Neural cell (in vitro differentiated cells): ENCODE results near the gene FAM163B. TPM values are rescaled to one million over a fixed set of nuclear protein-coding genes. Genes with fewer than 3 reads are reported as not detected.

Experiments
- H2AFZ ChIP-seq: fragments of 200-600, 300-800 bp; sonication (generic), shearing (Covaris generic); 2 replicates; pipeline ENCODE4 v1.6.0; 2014; ENCODE audit warnings: low read depth, mild to moderate bottlenecking, antibody characterized with exemption, low read length, moderate library complexity
- H3F3A ChIP-seq: fragments of 200-600 bp; shearing (Covaris generic); 2 replicates; pipeline ENCODE4 v1.6.1; 2016; ENCODE audit warnings: mild to moderate bottlenecking, moderate library complexity, mixed read lengths, antibody characterized with exemption, low read length; ENCODE audit not compliant: insufficient read depth, poor library complexity, severe bottlenecking
- H3K27ac ChIP-seq: fragments of 200-600, 300-800 bp; sonication (generic), shearing (Covaris generic); 2 replicates; pipeline ENCODE4 v1.5.1; 2014; ENCODE audit warnings: mild to moderate bottlenecking, low read length, moderate library complexity
- H3K27me3 ChIP-seq: fragments of 300-800, 200-600 bp; sonication (generic), shearing (Covaris generic); 2 replicates; pipeline ENCODE4 v1.6.0; 2014; ENCODE audit warnings: mild to moderate bottlenecking, low read depth, low read length, moderate library complexity; ENCODE audit not compliant: insufficient read depth
- H3K36me3 ChIP-seq: fragments of 300-800, 200-600 bp; sonication (generic), shearing (Covaris generic); 2 replicates; pipeline ENCODE4 v1.5.1; 2014; ENCODE audit warnings: mild to moderate bottlenecking, antibody characterized with exemption, low read length, moderate library complexity; ENCODE audit not compliant: insufficient read depth
- H3K4me2 ChIP-seq: fragments of 300-800, 200-600 bp; sonication (generic), shearing (Covaris generic); 2 replicates; pipeline ENCODE4 v1.6.0; 2014; ENCODE audit warnings: mild to moderate bottlenecking, low read length
- H3K4me3 ChIP-seq: fragments of 300-800, 200-600 bp; sonication (generic), shearing (Covaris generic); 2 replicates; pipeline ENCODE4 v1.5.1; 2014; ENCODE audit warnings: mild to moderate bottlenecking, low read length, moderate library complexity
- H3K79me2 ChIP-seq: fragments of 200-600 bp; shearing (Covaris generic); replicated peaks from 2 replicates; pipeline ENCODE4 v1.6.0; 2014; ENCODE audit warnings: mild to moderate bottlenecking, low read length, moderate library complexity; ENCODE audit not compliant: insufficient read depth
- H3K9ac ChIP-seq: fragments of 300-800, 200-600 bp; sonication (generic), shearing (Covaris generic); 2 replicates; pipeline ENCODE4 v1.6.1; 2016; ENCODE audit warnings: mild to moderate bottlenecking, low read length, mixed read lengths
- H3K9me2 ChIP-seq: fragments of 200-600 bp; shearing (Covaris generic); 2 replicates; pipeline ENCODE4 v1.6.1; 2016; ENCODE audit warnings: mild to moderate bottlenecking, low read length, mixed read lengths; ENCODE audit not compliant: insufficient read depth
- H3K9me3 ChIP-seq: fragments of 200-600, 300-800 bp; sonication (generic), shearing (Covaris generic); 2 replicates; pipeline ENCODE4 v1.6.1; 2016; ENCODE audit warnings: mild to moderate bottlenecking, mixed run types, low read length, moderate library complexity, mixed read lengths
- H4K20me1 ChIP-seq: fragments of 200-600 bp; shearing (Covaris generic); 2 replicates; pipeline ENCODE4 v1.6.1; 2016; ENCODE audit warnings: mild to moderate bottlenecking, mixed run types; ENCODE audit not compliant: insufficient read depth
- CTCF ChIP-seq: fragments of 450-650 bp; IDR thresholded peaks from 2 replicates; pipeline ENCODE4 v1.5.1; 2014; ENCODE audit warnings: antibody characterized with exemption, mild to moderate bottlenecking, moderate library complexity; ENCODE audit not compliant: poor library complexity, severe bottlenecking
- EP300 ChIP-seq: fragments of 450-650 bp; conservative IDR thresholded peaks from 2 replicates; pipeline ENCODE4 v1.6.1; 2014; ENCODE audit warnings: antibody characterized with exemption, mild to moderate bottlenecking, moderate library complexity; ENCODE audit not compliant: poor library complexity, severe bottlenecking
- EZH2 ChIP-seq: fragments of 200-600, 300-800 bp; shearing (Covaris generic), sonication (generic); IDR thresholded peaks from 2 replicates; pipeline ENCODE4 v1.6.1; 2014; ENCODE audit warnings: antibody characterized with exemption, low read length, borderline replicate concordance, mild to moderate bottlenecking; ENCODE audit not compliant: insufficient read depth, poor library complexity, severe bottlenecking
- MXI1 ChIP-seq: fragments of 450-650 bp; conservative IDR thresholded peaks from 2 replicates; pipeline ENCODE4 v1.6.1; 2014; ENCODE audit warnings: antibody characterized with exemption, mild to moderate bottlenecking; ENCODE audit not compliant: poor library complexity, severe bottlenecking
- POLR2AphosphoS5 ChIP-seq: IDR thresholded peaks from 2 replicates; pipeline ENCODE4 v1.6.1; 2012
- RAD21 ChIP-seq: fragments of 450-650 bp; conservative IDR thresholded peaks from 2 replicates; pipeline ENCODE4 v1.6.1; 2014; ENCODE audit warnings: antibody characterized with exemption, mild to moderate bottlenecking, moderate library complexity
- REST ChIP-seq: IDR thresholded peaks from 2 replicates; pipeline ENCODE4 v1.6.1; 2012; ENCODE audit warnings: borderline replicate concordance
- SMC3 ChIP-seq: fragments of 450-650 bp; conservative IDR thresholded peaks from 2 replicates; pipeline ENCODE4 v1.6.1; 2014; ENCODE audit warnings: antibody characterized with exemption, mild to moderate bottlenecking, moderate library complexity; ENCODE audit not compliant: poor library complexity
- TAF1 ChIP-seq: IDR thresholded peaks from 2 replicates; pipeline ENCODE4 v1.6.1; 2012; ENCODE audit warnings: low read depth
- polyA plus RNA-seq: library from polyadenylated mRNA; depleted of rRNA; stranded (reverse); fragments of >200 nt; gene quantifications from 2 replicates; pipeline ENCODE4 v1.2.3, GENCODE V29; 2014

The FAM163B gene
- polyA plus RNA-seq, 1 donor from 2014 or later, result 1.5 TPM

- Histone ChIP-seq H3K4me2 (no peak overlapping the region), H3K9me3 (no peaks in the 10 kb centered on the region), H3K4me3 (no peak overlapping the region), H3K36me3 (no peaks in the 10 kb centered on the region), H2AFZ (no peak overlapping the region), H3K9me2 (no peaks in the 10 kb centered on the region), H3K79me2 (no peaks in the 10 kb centered on the region), H3K9ac (no peak overlapping the region), H3K27me3 (no peaks in the 10 kb centered on the region), H3K27ac (no peak overlapping the region), H4K20me1 (no peaks in the 10 kb centered on the region), H3F3A (no peaks in the 10 kb centered on the region)
- TF ChIP-seq REST (no peak), POLR2AphosphoS5 (no peak), EP300 (no peak), CTCF (no peak), TAF1 (no peak), SMC3 (no peak), RAD21 (no peak), MXI1 (no peak), EZH2 (no peak)
Measured at GRCh38 chr9:133591116-133591910, 17.9 kb downstream of the FAM163B start.

- Histone ChIP-seq H3K4me2 (no peak overlapping the region), H4K20me1 (no peaks in the 10 kb centered on the region), H3K9me3 (no peaks in the 10 kb centered on the region), H3K27me3 (no peaks in the 10 kb centered on the region), H3K79me2 (no peaks in the 10 kb centered on the region), H3K27ac (no peak overlapping the region), H3F3A (no peaks in the 10 kb centered on the region), H3K36me3 (no peaks in the 10 kb centered on the region), H3K9me2 (no peaks in the 10 kb centered on the region), H3K4me3 (no peak overlapping the region), H2AFZ (no peak overlapping the region), H3K9ac (no peak overlapping the region)
- TF ChIP-seq POLR2AphosphoS5, result no peak
- no peak for TF ChIP-seq CTCF
- TF ChIP-seq RAD21, result no peak
- no peak for TF ChIP-seq TAF1
- TF ChIP-seq REST, result no peak
- no peak for TF ChIP-seq SMC3
- no peak for TF ChIP-seq EP300
Measured at GRCh38 chr9:133590231-133590855, 18.8 kb downstream of the FAM163B start.
